Neural cell (in vitro differentiated cells): ENCODE results near the gene MYO10. TPM values are rescaled to one million over a fixed set of nuclear protein-coding genes. Genes with fewer than 3 reads are reported as not detected.
A peak's percentile ranks its signal among the peaks of the same experiment; 100 is the strongest.

Experiments used
- H2AFZ ChIP-seq: fragments of 200-600, 300-800 bp; sonication (generic), shearing (Covaris generic); 2 replicates; pipeline ENCODE4 v1.6.0; 2014; ENCODE audit warnings: low read depth, mild to moderate bottlenecking, antibody characterized with exemption, low read length, moderate library complexity
- H3F3A ChIP-seq: fragments of 200-600 bp; shearing (Covaris generic); 2 replicates; pipeline ENCODE4 v1.6.1; 2016; ENCODE audit warnings: mild to moderate bottlenecking, moderate library complexity, mixed read lengths, antibody characterized with exemption, low read length; ENCODE audit not compliant: insufficient read depth, poor library complexity, severe bottlenecking
- H3K27ac ChIP-seq: fragments of 200-600, 300-800 bp; sonication (generic), shearing (Covaris generic); 2 replicates; pipeline ENCODE4 v1.5.1; 2014; ENCODE audit warnings: mild to moderate bottlenecking, low read length, moderate library complexity
- H3K27me3 ChIP-seq: fragments of 300-800, 200-600 bp; sonication (generic), shearing (Covaris generic); 2 replicates; pipeline ENCODE4 v1.6.0; 2014; ENCODE audit warnings: mild to moderate bottlenecking, low read depth, low read length, moderate library complexity; ENCODE audit not compliant: insufficient read depth
- H3K36me3 ChIP-seq: fragments of 300-800, 200-600 bp; sonication (generic), shearing (Covaris generic); 2 replicates; pipeline ENCODE4 v1.5.1; 2014; ENCODE audit warnings: mild to moderate bottlenecking, antibody characterized with exemption, low read length, moderate library complexity; ENCODE audit not compliant: insufficient read depth
- H3K4me2 ChIP-seq: fragments of 300-800, 200-600 bp; sonication (generic), shearing (Covaris generic); 2 replicates; pipeline ENCODE4 v1.6.0; 2014; ENCODE audit warnings: mild to moderate bottlenecking, low read length
- H3K4me3 ChIP-seq: fragments of 300-800, 200-600 bp; sonication (generic), shearing (Covaris generic); 2 replicates; pipeline ENCODE4 v1.5.1; 2014; ENCODE audit warnings: mild to moderate bottlenecking, low read length, moderate library complexity
- H3K79me2 ChIP-seq: fragments of 200-600 bp; shearing (Covaris generic); replicated peaks from 2 replicates; pipeline ENCODE4 v1.6.0; 2014; ENCODE audit warnings: mild to moderate bottlenecking, low read length, moderate library complexity; ENCODE audit not compliant: insufficient read depth
- H3K9ac ChIP-seq: fragments of 300-800, 200-600 bp; sonication (generic), shearing (Covaris generic); 2 replicates; pipeline ENCODE4 v1.6.1; 2016; ENCODE audit warnings: mild to moderate bottlenecking, low read length, mixed read lengths
- H3K9me2 ChIP-seq: fragments of 200-600 bp; shearing (Covaris generic); 2 replicates; pipeline ENCODE4 v1.6.1; 2016; ENCODE audit warnings: mild to moderate bottlenecking, low read length, mixed read lengths; ENCODE audit not compliant: insufficient read depth
- H3K9me3 ChIP-seq: fragments of 200-600, 300-800 bp; sonication (generic), shearing (Covaris generic); 2 replicates; pipeline ENCODE4 v1.6.1; 2016; ENCODE audit warnings: mild to moderate bottlenecking, mixed run types, low read length, moderate library complexity, mixed read lengths
- H4K20me1 ChIP-seq: fragments of 200-600 bp; shearing (Covaris generic); 2 replicates; pipeline ENCODE4 v1.6.1; 2016; ENCODE audit warnings: mild to moderate bottlenecking, mixed run types; ENCODE audit not compliant: insufficient read depth
- EP300 ChIP-seq: fragments of 450-650 bp; conservative IDR thresholded peaks from 2 replicates; pipeline ENCODE4 v1.6.1; 2014; ENCODE audit warnings: antibody characterized with exemption, mild to moderate bottlenecking, moderate library complexity; ENCODE audit not compliant: poor library complexity, severe bottlenecking
- EZH2 ChIP-seq: fragments of 200-600, 300-800 bp; shearing (Covaris generic), sonication (generic); IDR thresholded peaks from 2 replicates; pipeline ENCODE4 v1.6.1; 2014; ENCODE audit warnings: antibody characterized with exemption, low read length, borderline replicate concordance, mild to moderate bottlenecking; ENCODE audit not compliant: insufficient read depth, poor library complexity, severe bottlenecking
- MXI1 ChIP-seq: fragments of 450-650 bp; conservative IDR thresholded peaks from 2 replicates; pipeline ENCODE4 v1.6.1; 2014; ENCODE audit warnings: antibody characterized with exemption, mild to moderate bottlenecking; ENCODE audit not compliant: poor library complexity, severe bottlenecking
- POLR2AphosphoS5 ChIP-seq: IDR thresholded peaks from 2 replicates; pipeline ENCODE4 v1.6.1; 2012
- RAD21 ChIP-seq: fragments of 450-650 bp; conservative IDR thresholded peaks from 2 replicates; pipeline ENCODE4 v1.6.1; 2014; ENCODE audit warnings: antibody characterized with exemption, mild to moderate bottlenecking, moderate library complexity
- SMC3 ChIP-seq: fragments of 450-650 bp; conservative IDR thresholded peaks from 2 replicates; pipeline ENCODE4 v1.6.1; 2014; ENCODE audit warnings: antibody characterized with exemption, mild to moderate bottlenecking, moderate library complexity; ENCODE audit not compliant: poor library complexity
- TAF1 ChIP-seq: IDR thresholded peaks from 2 replicates; pipeline ENCODE4 v1.6.1; 2012; ENCODE audit warnings: low read depth
- polyA plus RNA-seq: library from polyadenylated mRNA; depleted of rRNA; stranded (reverse); fragments of >200 nt; gene quantifications from 2 replicates; pipeline ENCODE4 v1.2.3, GENCODE V29; 2014
- TF ChIP-seq, protein P1 (sequence below): IDR thresholded peaks from 2 replicates; pipeline ENCODE4 v1.6.1; 2012; ENCODE audit warnings: borderline replicate concordance
- TF ChIP-seq, protein P2 (sequence below): fragments of 450-650 bp; IDR thresholded peaks from 2 replicates; pipeline ENCODE4 v1.5.1; 2014; ENCODE audit warnings: antibody characterized with exemption, mild to moderate bottlenecking, moderate library complexity; ENCODE audit not compliant: poor library complexity, severe bottlenecking

The MYO10 gene
- polyA plus RNA-seq, 1 donor from 2014 or later, result 3.2 TPM

DNA sequence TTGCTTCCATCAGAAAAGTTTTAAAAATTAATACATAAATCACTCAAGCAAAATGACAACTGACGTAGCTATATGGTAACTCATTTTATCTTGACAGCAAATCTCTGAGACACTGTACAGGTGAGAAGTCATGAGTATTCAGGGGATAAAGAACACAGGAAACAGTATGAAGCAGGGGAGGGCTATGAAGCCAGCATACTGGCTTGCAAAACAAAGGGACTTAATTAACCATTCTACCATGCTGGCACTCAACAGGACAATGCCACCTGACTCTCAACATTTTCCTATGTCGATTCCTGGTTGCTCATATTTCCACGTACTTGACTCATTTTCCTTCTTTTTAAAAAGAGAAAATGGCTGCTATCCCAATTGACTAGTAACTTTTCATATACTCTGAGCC is 167.9 kb downstream of the MYO10 start:
- Histone ChIP-seq H3K4me3 (no peak overlapping the region), H4K20me1 (no peaks in the 10 kb centered on the region), H3K9ac (no peak overlapping the region), H3K4me2 (no peak overlapping the region), H3K79me2 (no peaks in the 10 kb centered on the region), H2AFZ (no peak overlapping the region), H3K9me3 (no peaks in the 10 kb centered on the region), H3F3A (no peaks in the 10 kb centered on the region), H3K9me2 (no peaks in the 10 kb centered on the region), H3K27ac (no peak overlapping the region), H3K36me3 (no peaks in the 10 kb centered on the region), H3K27me3 (no peaks in the 10 kb centered on the region)
- peak; percentile 29 for TF ChIP-seq POLR2AphosphoS5
- no peak for TF ChIP-seq SMC3
- TF ChIP-seq EP300, result peak; percentile 40
- no peak for TF ChIP-seq MXI1
- no peak for TF ChIP-seq TAF1
- no peak for TF ChIP-seq RAD21
- no peak for TF ChIP-seq EZH2
- TF ChIP-seq, protein P1, sequence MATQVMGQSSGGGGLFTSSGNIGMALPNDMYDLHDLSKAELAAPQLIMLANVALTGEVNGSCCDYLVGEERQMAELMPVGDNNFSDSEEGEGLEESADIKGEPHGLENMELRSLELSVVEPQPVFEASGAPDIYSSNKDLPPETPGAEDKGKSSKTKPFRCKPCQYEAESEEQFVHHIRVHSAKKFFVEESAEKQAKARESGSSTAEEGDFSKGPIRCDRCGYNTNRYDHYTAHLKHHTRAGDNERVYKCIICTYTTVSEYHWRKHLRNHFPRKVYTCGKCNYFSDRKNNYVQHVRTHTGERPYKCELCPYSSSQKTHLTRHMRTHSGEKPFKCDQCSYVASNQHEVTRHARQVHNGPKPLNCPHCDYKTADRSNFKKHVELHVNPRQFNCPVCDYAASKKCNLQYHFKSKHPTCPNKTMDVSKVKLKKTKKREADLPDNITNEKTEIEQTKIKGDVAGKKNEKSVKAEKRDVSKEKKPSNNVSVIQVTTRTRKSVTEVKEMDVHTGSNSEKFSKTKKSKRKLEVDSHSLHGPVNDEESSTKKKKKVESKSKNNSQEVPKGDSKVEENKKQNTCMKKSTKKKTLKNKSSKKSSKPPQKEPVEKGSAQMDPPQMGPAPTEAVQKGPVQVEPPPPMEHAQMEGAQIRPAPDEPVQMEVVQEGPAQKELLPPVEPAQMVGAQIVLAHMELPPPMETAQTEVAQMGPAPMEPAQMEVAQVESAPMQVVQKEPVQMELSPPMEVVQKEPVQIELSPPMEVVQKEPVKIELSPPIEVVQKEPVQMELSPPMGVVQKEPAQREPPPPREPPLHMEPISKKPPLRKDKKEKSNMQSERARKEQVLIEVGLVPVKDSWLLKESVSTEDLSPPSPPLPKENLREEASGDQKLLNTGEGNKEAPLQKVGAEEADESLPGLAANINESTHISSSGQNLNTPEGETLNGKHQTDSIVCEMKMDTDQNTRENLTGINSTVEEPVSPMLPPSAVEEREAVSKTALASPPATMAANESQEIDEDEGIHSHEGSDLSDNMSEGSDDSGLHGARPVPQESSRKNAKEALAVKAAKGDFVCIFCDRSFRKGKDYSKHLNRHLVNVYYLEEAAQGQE, result no peak
- TF ChIP-seq, protein P2, sequence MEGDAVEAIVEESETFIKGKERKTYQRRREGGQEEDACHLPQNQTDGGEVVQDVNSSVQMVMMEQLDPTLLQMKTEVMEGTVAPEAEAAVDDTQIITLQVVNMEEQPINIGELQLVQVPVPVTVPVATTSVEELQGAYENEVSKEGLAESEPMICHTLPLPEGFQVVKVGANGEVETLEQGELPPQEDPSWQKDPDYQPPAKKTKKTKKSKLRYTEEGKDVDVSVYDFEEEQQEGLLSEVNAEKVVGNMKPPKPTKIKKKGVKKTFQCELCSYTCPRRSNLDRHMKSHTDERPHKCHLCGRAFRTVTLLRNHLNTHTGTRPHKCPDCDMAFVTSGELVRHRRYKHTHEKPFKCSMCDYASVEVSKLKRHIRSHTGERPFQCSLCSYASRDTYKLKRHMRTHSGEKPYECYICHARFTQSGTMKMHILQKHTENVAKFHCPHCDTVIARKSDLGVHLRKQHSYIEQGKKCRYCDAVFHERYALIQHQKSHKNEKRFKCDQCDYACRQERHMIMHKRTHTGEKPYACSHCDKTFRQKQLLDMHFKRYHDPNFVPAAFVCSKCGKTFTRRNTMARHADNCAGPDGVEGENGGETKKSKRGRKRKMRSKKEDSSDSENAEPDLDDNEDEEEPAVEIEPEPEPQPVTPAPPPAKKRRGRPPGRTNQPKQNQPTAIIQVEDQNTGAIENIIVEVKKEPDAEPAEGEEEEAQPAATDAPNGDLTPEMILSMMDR, result no peak

DNA sequence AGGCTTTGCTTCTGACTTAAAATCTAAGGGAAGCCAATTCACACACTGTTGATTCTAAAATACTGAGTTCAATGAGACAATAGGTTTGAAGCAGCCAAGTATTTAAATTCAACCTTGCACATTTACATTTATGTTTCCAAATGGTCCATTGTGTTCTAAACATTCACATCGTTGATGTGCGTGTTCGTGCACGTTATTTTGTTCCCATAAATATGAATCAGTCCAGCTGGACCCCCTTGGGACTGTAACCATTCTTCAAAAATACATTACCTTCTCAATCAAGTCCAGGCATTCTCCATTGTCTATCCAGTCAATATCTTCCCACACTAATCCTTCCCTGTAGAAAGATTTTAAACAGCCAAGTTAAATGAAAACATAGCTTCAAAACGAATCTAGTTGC is 172.9 kb downstream of the MYO10 start:
- H3K27me3 ChIP-seq, result no peaks in the 10 kb centered on the region
- H3F3A ChIP-seq, result no peaks in the 10 kb centered on the region
- no peaks in the 10 kb centered on the region for H3K9me3 ChIP-seq
- H3K4me2 ChIP-seq, result no peak overlapping the region
- TF ChIP-seq, protein P2, result no peak
- TF ChIP-seq MXI1 (no peak), TAF1 (no peak)
- no peak overlapping the region for H3K27ac ChIP-seq
- H3K9ac ChIP-seq, result no peak overlapping the region
- no peaks in the 10 kb centered on the region for H3K9me2 ChIP-seq
- no peak overlapping the region for H2AFZ ChIP-seq
- no peak overlapping the region for H3K4me3 ChIP-seq
- no peaks in the 10 kb centered on the region for H3K36me3 ChIP-seq
- no peaks in the 10 kb centered on the region for H3K79me2 ChIP-seq
- no peaks in the 10 kb centered on the region for H4K20me1 ChIP-seq
